22Rv1 (cell line): ENCODE results near the gene PDAP1.

Source experiments
- ZFX ChIP-seq: fragments of 450-650 bp; IDR thresholded peaks from 2 replicates; pipeline ENCODE4 v1.6.1; 2017; ENCODE audit warnings: antibody characterized with exemption, borderline replicate concordance
- TF ChIP-seq, protein P1 (sequence below): fragments of 450-650 bp; IDR thresholded peaks from 2 replicates; pipeline ENCODE4 v1.5.1; 2017; ENCODE audit warnings: mild to moderate bottlenecking

DNA sequence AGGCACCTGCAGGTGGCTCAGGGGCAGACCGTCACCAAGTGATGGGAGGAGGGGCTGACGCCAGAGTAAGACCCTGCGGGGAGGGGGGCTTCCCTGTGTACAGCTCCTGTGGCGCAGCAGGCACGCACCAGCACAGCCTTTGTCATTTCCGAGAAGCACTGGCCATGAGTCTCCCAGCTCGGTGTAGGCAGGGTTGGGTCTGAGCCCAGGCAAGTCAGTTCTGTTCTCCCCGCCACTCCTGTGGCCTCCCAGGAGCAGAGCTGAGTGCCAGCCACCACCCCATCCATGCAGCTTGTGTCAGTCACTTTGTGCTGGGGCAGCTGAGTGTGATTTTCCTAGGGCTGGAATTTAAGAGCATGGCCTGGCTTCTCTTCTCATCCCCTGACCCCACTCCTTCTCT is 43.5 kb upstream of the PDAP1 start:
- TF ChIP-seq, protein P1, sequence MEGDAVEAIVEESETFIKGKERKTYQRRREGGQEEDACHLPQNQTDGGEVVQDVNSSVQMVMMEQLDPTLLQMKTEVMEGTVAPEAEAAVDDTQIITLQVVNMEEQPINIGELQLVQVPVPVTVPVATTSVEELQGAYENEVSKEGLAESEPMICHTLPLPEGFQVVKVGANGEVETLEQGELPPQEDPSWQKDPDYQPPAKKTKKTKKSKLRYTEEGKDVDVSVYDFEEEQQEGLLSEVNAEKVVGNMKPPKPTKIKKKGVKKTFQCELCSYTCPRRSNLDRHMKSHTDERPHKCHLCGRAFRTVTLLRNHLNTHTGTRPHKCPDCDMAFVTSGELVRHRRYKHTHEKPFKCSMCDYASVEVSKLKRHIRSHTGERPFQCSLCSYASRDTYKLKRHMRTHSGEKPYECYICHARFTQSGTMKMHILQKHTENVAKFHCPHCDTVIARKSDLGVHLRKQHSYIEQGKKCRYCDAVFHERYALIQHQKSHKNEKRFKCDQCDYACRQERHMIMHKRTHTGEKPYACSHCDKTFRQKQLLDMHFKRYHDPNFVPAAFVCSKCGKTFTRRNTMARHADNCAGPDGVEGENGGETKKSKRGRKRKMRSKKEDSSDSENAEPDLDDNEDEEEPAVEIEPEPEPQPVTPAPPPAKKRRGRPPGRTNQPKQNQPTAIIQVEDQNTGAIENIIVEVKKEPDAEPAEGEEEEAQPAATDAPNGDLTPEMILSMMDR = no peak
- TF ChIP-seq ZFX = no peak
